GM19372 (cell line): ENCODE measurements around the gene RNASE13.
"Not testable (repeated sequence)": the region's sequence is repeated elsewhere in the genome, so short reads cannot be mapped to it uniquely, and the experiment has no call there.

ENCODE experiments used
- ATAC-seq: cut with Tn5 transposase; IDR thresholded peaks from one replicate; pipeline ENCODE4 v1.9.1; 2021; ENCODE audit warnings: mild to moderate bottlenecking, low read depth, moderate library complexity; ENCODE audit not compliant: unreplicated experiment

Gene RNASE13

DNA sequence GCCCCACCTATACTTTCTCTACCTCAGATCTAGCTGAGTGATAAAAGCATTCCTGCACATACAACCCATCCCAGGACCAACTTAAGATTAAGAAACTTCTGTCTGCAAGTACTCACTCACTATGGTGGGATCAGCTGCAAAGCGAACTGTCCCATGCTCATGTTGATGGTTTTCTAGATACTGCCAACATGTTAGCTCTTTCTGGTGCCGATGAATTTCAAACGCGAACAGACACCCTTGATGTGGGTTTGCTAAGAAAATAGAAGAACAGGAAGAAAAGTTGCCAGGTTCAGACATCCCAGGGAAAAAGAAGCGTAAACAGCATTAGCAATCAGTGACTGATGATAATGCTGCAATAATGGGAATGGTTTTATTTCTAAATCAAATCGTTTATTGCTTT lies 37.0 kb downstream of the RNASE13 start:
- no peak for ATAC-seq

DNA sequence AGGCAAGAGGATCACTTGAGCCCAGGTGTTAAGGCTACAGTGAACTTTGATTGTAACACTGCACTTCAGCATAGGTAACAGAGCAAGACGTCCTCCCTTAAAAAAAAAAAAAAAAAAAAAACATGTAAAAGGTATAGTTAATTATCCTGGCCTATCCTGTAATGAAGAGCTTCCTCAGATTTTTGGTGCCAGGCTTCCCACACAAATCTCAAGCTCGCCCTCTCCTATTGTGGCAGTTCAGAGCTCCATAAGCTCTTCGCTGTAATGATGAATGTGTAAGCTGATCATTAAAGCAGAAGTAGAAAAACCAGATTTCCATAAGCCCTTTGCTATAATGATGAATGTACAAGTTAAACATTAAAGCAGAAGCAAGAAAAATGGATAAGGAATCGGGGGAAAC lies 37.5 kb downstream of the RNASE13 start:
- no peak for ATAC-seq

DNA sequence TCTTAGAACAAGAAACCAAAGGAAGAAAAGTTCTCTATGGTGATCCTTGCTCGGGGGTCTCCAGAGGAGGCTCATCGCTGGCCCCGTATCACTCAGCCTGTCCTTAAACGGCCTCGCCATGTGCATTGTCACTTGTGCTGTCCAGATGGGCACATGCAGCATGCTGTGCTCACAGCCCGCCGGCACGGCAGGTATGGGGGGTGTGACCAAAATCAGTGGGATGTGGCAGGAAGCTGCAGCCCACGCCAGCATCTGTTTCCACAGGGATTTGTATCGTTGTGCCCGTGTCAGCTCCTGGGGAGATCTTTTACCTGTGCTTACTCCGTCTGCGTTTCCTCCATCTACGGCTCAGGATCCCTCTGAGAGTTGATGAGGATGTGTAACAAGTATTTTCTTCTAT lies 38.1 kb downstream of the RNASE13 start:
- no peak for ATAC-seq

DNA sequence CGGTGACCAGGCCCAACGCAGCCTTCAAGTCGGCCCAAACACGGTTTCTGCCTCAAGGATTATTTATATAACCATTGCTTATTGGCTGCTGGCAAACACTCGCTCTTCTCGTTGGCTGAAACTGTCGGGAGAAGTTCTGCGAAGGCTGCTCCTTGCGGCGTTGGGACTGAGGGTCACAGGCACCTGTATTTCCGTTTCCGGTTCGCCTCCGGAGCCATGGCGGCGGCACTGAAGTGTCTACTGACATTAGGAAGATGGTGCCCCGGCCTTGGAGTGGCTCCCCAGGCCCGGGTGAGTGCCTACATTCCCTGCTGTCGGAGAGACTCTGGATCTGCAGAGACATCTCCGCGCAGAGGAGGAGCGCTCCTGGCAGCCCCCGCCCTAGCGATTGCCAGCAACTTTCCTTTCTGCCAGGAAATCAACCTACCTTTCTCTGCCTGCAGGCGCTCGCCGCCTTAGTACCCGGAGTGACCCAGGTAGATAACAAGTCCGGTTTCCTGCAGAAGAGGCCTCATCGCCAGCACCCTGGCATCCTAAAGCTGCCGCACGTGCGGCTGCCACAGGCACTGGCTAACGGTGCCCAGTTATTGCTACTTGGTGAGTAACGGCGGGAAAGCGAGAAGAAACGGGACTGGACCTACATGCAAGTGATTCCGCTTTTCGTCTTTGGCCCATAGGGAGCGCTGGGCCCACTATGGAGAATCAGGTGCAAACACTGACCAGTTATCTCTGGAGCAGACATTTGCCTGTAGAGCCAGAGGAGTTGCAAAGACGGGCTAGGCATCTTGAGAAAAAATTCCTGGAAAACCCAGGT lies 44.6 kb downstream of the RNASE13 start, which contains the start of gene METTL17:
Gene METTL17 (plus strand): TSS at position 194 of the 814 bp plus-strand sequence. CDS start 23 bp downstream, at position 217.
- ATAC-seq: peak; percentile 95

DNA sequence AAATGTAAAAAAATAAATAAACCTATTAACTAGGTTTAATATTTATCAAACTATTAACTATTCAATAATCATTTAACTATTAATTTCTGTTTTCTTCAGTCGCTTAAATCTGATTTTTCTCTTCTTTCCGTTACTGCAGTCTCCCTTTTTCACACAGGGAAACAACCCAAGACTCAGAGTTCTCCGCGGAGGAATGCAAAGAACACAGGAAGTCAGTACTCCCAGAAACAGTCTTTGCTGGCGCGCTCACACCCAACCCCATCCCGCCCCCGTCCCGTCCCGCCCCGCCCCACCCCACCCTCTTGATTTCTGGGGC lies 45.2 kb downstream of the RNASE13 start:
- ATAC-seq: no peak

DNA sequence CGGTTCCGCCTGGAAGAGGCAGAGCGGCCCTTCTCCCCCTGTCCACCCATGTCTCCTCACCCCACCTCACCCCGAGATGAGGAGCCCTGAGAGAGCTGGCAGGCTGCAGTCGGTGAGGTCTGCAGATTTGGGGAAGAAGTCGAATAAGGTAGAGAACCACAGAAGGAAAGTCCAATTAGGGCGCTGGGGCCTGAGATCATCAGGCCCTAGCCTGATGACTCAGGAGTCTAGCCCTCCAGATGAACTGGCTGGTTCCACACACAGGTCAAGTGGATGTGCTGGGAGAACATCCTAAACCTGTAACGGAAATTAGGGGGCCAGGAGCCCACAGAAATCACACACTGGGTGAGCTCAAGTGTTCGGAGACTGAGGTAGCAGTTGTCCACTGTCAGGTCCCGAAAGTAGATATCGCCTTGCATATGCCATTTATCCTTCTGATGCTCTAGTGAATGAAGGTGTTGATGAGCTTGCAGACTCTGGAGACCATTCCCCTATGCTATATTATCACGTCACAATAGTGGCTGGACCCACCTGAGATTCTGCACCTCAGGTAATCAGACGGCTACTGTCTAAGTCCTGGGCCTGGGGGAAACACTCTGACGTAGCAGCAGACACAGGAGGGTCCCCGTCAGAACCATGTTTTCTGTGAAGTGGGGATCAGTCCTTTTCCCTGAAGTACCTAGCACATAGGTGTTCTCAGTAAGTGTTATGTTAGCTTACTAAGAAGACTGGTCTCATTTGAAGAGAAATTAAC lies 45.7 kb downstream of the RNASE13 start:
- ATAC-seq: no peak

DNA sequence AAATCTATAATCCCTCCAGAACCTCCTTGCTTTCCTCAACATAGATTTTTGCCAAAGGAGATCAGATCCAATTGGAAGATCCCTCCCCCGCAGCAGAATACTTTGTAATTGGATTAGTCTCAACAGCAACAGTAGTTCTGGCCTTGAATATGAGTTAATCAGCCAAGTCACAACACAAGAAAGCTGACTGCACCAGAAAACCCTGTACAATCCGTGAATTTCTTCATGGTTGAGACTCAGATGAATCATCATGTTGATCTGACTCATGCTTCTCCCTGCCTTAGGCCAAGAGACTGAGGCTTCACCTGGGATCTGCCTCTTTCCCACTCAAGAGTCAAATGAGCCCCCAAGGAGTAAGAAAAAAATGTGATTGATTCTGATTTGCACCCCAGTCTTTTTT lies 47.8 kb downstream of the RNASE13 start:
- no peak for ATAC-seq

DNA sequence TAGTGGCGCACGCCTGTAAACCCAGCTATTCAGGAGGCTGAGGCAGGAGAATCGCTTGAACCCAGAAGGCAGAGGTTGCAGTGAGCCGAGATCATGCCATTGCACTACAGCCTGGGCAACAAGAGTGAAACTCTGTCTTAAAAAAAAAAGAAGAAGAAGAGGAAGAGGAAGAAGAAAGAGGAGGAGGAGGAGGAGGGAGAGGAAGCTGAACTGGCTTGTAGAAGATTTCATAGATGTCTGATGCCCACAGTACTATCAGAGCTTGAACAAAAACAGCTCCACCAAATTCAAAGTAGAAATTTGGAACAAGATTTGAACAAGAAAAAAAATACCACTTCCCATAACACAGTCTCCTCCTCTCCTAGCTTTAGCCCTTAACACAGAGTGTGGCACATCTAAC lies 49.0 kb downstream of the RNASE13 start:
- not testable (repeated sequence) for ATAC-seq
